ENCODE measurements around the gene ASGR1.
A peak's percentile ranks its signal among the peaks of the same experiment; 100 is the strongest.

ASGR1 gene

DNA sequence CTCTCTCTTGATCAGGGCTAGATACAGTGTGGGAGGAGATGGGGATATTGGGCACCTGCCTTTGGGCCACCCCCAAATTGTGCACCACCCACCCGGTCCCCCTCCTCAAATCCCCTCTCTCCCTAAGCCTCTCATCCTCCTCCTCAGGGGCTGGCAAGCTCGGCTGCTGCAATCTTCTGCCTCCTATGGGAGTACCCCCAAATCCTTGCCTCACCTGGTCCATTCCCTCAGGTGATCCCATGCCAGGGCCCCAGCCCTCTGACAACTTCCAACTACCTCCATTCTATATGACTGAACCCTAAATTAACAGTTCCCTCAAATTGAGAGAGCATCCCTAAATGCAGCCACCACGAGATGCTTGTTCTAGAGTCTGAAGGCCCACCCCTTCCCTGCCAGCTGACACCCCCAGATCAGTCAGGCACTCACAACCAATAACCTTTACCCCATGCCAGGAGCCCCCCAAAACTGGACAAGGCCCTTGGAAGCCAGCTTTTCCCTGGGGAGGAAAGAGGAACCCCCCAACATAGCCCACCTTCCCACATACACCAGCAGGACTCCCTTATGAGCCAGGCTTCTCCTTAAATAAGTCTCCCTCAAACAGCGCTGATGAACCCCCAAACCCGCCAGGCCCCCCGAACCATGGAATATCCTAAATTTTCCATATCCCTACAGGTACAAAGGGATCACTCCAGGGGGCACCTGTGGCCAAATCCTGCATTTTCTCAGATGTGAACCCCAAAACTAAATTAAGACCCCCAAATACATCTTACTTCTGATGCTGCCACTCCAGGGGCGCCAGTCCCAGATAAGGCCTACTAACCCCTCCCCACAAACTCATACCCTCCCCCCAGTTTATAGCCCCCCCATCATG lies 37.3 kb upstream of the ASGR1 start:
- DNase-seq (ENCODE audit: low read depth), result no peak

DNA sequence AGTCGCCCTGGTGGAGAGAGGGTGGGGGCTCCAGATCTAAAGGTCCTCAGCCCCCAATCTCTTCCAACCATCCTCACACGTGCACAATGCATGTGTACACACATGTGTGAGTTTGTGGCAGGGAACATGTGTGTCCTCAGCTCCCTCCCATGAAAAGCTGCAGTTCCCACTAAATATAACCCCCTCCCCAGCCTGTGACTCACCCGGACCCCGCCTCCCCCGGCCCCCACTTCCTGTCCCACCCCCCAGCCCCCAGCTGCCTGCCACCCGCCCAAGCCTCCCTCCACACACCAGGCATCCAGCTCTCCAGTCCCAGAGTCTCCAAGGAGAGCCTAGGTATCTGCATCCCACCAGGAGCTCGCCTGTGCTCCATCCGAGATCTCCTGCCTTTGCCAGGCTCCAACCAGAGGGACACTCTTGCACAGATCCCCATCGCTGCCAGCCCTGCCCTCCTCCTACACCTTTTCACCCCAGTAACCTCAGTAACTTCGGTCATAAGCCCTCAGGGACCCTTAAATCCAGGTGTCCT lies 36.5 kb upstream of the ASGR1 start:
- no peak for DNase-seq (ENCODE audit: low read depth)

DNA sequence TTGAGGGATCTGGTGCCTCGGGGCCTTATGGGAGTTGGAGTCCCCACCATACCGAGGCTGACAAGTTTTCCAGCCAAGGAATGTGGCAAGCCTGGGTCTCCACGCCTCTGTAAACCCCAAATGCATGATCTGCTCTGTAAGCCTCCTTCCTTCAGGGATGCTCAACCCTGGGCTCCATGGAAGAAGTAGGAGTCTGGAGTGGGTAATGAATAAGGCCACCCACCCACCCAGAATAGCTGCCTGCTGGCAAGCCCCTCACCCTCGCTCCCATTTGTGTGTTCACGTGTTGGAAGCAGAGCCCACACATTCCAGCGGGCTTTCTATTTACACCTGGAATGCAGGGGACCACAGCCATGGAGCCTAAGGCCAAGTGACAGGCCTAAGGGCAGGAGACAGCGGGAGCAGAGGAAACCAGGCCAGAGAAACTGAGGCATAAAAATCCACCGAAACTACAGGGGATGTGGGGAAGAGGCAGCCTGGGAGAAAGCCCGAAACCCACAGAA lies 36.0 kb upstream of the ASGR1 start:
- no peak for DNase-seq (ENCODE audit: low read depth)

DNA sequence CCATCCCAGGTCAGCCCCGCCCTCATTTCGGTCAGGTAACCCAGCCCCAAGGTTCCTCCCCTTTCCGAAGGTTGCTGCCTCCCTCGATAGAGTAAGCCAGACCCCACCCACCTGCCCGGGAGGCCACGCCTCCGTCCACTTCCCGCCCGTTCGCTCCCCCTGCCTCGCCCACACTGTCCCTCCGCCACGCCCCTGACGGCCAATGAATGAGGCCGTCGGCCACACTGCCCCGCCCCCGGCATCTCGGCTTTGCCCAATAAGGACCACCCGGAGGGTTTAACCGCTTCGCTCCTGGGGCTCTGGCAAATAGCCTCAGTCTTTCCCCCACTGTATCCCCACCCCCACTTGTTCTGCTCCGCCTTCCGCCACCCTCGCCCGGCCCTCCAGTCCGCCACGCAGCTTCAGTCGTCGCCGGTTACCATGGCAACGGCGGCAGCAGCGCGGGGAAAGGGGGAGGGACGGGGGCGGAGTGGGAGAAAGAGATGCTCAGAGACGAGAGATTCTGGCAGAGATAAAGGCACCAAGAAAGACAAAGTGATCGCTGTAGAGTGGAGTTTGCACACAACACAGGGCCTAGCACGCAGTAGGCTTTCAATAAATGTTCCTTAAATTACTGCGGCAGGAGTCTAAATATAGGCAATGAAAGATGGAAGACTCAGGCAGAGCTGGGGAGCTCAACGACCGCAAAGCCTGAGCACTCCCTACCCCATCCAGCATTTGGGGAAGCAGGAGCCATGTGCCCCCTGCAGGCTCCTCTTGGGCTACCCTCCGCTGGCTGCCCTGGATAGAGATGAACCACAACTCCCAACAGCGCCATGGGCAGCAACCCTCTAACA lies 35.3 kb upstream of the ASGR1 start:
- peak; percentile 96 for DNase-seq (ENCODE audit: low read depth)

DNA sequence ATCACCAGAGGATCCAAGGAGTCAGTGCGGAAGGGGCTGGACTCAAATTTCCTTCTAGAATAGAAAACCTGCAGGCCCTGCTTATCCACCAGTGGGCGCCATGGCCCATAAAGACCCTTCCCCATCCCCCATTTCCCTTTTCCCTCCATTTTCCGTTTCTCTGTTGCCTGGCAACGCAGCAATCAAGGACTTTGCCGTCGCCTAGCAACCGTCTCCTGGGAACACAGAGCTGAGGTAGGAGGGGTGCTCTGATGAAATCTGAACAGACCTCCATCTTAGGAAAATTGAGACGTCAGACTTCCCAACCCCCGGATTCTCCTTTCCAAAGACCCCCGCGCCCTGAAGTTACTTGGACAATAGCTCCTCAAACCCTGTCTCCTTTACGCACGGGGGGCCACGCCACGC lies 34.7 kb upstream of the ASGR1 start:
- DNase-seq (ENCODE audit: low read depth), result peak; percentile 86

DNA sequence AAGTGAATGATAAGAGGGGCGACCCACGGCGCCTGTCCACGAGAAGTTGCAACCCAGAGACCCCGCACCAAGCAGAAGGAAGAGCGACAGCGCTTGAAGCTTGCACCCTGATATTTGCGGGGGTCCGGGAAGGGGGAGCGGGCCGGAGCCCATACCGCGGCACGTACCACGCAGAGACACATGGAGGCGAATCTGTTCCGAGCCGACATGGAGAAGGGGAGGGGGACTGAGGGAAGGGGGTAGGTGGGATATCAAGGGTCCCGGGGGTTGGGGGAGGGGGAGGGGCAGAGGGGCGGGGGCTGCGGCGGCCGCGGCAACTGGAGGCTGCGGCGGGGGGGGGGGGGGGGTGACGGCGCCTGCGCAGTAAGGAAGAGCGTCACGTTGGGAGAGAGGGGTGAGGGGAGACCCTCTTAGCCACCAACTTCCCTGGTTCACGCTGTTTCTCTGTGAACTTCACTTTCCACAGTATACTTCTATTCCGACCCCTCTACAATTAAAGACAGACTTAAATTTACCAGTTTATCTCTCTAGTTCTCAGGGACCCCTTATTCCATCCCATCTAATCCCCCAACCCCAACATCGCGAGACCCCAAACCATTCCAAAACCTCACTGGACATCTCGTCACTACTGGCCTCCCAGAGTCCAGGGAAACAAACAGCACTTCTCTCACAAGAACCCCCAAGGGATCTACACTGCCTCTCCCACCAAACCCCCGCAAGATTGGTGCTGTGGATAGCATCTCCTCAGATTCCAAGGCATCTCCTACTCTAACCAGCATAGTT lies 32.5 kb upstream of the ASGR1 start:
- no peak for DNase-seq (ENCODE audit: low read depth)

DNA sequence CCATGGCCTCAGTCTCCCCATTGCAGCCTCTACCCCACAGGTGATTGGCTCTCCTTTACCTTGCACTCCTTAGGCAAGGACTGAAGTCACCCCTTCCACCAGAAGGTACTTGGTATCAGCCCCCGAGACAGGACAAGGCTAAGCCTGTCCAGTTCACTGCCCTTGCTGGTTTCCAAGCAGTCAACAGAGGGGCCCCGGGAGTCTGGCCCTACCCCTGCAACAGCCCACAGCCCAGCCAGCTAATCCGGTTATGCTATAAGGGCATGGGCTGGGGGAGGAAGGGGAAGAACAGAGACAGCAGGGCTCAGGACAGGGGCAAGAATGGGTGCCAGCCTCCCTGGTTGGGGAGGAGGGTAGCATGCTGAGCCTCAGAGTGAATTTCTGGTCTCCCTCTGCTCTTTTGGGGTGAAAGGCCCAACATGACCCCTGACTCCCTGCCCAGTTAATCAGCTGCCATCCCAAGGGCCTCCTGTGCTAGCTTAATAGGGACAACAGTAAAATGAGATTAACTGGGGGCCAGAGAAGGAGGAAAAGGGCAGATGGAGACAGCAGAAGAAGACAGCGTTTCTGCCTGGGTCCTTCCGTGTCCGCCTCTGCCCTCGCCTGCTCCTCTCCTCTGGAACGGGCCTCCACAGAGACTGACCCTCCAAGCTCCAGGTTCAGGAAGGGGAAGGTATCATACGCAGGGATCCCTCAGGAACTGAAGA lies 29.7 kb upstream of the ASGR1 start:
- DNase-seq (ENCODE audit: low read depth), result no peak

DNA sequence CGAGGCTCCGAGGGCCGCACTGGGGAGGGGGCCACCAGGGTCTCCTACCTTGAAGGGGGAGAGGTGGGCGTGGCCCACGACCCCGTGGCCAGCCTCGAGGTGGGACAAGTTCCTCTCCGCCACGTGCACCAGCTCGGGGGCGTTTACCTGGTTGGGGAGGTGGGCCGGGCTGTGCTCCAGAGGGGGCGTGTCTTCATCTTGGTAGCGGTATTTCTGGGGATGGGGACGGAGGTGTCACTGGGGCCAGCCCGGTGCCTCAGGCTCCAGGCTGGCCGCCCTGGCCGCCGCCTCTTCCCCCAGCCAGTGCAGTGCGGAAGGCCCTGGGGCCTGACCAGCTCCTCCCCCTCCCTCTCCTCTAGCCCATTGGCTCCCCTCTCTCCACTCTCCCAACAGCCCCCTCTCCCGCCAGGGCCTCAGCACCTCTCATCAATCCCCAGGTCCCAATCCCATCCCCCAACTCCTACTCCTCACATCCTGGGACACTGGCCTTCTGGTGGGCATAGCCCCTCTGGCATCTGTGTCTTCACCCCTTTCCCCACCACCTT lies 28.9 kb upstream of the ASGR1 start:
- no peak for DNase-seq (ENCODE audit: low read depth)

DNA sequence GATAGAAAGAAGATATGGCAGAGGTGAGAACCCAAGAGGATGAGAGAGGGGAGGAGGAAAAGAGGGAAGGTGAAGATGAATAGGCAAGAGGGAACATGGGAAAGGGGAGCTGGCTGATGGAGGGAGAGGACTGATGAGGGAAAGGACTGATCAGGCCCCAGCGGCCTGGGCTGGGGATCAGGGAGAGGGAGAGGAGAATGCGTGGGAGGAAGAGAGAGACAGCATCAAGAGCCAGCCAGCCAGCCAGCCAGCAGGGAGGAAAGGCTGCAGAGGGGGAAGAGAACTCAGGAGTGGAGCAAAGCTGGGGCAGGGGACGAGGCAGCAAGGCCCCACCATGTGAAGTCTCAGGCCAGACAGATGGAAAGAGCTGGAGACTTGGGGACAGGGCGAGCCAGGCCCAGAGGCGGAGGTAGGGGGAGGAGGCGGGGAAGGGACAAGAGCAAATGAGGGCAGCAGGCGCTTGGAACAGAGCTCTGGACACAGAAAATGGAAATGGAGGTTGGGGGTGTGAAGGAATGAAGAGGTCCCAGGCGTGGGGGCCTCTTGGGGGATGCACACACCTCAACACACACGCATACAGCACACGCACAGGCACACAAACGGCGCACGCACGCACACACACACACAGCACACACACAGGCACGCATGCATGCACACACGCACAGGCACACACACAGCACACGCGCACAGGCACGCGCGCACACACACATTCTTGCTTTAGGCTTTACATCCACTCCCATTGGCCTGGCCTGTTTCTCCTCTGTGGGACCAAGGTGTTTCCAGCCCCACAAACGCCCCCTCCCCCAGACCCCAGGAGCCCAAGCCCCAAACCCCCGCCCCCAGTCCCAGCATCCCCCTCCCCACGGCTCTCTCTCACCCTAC lies 28.2 kb upstream of the ASGR1 start:
- no peak for DNase-seq (ENCODE audit: low read depth)

DNA sequence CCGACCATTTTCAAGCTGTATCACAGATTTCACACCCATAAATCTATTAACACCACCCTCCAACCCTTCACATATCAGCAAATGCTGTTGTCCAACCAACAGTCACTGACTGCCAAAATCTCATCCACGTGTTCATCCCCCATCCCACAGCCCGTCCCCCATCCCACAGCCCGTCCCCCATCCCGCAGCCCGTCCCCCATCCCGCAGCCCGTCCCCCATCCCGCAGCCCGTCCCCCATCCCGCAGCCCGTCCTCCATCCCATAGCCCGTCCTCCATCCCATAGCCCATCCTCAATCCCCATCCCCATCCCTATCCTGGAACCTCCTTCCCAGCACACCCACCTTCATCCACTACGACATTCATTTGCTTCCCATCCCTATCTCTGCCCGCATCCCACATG lies 26.4 kb upstream of the ASGR1 start:
- no peak for DNase-seq (ENCODE audit: low read depth)

DNA sequence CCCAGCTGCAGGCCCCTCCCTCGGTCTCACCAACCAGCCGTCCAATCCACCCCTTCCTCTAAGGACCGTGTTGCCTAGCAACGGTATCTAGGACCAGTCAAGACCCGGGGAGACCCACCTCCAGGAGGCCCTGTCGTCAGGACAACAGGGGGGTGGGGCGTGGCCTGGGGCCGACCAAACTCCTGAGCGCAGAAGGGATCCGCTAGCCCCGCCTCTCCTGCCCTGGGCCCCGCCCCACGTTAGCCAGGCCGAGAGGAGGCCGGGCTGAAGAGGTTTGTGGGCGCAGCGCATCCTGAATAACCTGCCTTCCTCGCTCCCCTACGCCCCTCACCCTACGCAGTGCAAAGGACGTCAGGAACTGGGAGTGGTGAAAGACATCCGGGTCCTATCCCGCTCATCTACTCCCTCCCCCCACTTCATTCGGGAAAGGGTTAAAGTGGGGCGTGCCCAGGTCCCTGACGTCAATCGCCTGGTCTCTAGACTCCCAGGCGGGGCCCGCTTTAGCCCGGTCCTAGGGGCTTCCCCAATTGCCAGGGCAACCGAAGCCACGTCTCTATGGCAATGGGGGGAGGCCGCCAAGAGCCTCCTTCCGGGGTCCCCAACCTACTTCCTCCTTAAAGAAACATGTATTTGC lies 25.8 kb upstream of the ASGR1 start:
- peak; percentile 74 for DNase-seq (ENCODE audit: low read depth)

DNA sequence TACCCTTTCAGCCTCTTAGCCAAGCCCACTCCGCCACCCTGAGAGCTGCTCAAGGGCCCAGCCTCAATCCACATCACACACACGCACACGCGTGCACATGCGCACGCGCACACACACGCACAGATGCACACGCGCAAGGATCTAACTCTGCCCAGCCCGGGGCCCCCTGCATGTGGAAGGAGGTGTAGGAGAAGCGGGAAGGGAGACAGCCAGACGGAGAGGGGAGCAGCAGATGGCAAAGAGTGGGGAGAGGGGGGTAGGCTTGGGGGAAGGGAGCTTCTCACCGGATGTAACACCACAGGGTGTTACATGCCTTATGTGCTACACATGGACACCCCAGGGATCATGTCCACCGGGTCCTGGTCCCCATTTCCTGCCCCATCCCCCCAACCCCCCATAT lies 25.2 kb upstream of the ASGR1 start:
- no peak for DNase-seq (ENCODE audit: low read depth)

DNA sequence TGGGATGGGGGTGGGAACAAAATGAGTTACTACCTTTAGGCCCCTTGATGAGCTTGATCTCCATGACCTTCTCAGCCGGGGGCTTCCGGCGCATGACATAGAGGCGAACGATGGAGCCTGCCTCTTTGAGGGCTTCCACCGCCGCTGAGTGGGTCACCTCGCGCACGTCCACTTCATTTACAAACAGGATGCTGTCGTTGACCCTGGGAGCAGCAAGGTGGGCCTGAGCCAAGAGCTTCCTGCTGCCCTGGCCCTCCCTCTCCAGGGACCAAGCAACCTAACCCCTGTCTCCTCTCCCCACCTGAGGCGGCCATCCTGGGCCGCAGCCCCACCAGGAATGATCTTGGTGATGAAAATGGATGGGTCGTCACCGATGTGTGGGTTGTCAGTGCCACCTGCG lies 24.2 kb upstream of the ASGR1 start:
- DNase-seq (ENCODE audit: low read depth), result no peak

DNA sequence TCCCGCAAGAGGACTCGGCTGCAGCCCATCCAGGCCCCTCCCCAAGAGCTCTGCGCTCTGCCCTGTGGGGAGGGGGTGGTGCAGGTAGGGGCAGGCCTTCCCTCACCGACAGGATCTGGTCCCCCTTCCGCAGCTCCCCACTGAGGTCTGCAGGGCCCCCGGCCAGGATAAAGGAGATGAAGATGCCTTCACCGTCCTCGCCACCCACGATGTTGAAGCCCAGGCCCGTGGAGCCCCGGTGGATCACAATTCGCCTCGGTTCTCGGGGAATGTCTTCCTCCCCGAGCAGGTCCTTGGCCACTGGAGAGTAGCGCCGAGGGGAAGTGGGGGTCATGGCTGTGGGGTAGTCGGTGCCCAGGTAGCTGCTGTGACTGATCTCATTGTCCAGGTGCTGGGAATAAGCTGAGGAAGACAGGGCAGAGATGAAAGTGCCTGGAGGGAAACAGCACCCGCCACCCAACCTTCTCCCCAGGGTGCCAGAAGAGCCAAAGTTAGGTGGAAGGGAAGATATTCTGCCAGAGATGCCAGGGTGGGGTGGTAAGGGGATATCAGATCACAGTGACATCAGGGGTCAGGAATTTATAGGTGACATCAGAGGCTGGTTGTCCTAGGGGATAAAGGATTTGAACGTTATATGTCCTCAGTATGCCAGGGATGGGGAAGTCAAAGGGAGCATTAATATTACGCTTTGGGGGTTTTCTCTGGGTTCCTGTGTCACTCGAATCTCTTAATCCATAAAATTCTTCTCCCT lies 17.7 kb upstream of the ASGR1 start:
- DNase-seq (ENCODE audit: low read depth), result no peak

DNA sequence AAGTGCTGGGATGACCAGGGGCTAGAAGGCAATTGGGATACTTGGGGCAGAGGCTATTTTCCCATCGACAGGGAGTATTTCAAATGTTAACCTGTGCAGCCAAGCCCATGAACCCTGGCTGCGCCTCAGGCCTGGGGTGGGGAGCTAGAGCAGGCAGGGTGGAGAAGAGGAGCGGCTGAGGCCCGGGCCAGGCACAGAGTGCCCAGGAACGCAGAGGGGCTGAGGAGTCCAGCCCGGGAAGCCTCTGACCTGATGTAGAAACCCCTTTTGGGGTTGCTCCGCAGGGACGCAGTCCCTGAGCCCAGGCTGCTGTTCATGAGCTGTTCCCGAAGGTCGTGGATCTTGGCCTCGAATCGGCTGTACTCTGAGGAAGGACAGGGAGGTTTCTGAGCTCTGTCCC lies 16.8 kb upstream of the ASGR1 start:
- DNase-seq (ENCODE audit: low read depth), result no peak

DNA sequence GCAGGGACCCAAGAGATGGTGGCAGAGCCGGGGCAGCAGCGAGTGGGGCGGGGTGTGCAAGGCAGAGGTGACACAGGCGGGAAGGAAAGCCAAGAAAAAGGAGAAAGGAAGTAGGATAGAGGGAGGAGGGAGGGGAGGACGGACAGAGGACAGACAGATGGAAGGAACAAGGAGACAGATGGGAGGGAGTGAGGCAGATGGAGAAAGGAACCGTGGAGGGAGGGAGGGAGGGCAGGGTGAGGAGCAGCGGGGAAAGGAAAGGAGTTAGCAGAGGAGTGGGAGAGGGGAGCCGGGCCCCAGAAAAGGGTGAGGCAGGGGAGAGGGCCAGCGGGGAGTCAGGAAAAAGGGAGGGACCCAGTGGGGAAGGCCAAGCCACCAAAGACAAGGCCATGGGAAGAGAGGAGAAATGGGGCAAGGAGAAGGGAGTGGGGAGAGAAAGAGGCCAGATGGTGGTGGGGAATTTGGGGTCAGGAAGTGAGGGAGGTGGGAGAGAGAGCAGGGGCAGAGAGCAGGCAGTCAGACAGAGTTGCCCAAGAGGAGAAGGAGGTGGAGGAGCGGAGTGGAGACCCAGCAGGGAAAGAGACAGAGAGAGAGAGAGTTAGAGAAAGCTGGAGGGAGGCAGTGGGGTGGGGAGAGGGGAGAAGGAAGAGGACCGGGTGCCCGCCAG lies 13.2 kb upstream of the ASGR1 start:
- DNase-seq (ENCODE audit: low read depth), result no peak

DNA sequence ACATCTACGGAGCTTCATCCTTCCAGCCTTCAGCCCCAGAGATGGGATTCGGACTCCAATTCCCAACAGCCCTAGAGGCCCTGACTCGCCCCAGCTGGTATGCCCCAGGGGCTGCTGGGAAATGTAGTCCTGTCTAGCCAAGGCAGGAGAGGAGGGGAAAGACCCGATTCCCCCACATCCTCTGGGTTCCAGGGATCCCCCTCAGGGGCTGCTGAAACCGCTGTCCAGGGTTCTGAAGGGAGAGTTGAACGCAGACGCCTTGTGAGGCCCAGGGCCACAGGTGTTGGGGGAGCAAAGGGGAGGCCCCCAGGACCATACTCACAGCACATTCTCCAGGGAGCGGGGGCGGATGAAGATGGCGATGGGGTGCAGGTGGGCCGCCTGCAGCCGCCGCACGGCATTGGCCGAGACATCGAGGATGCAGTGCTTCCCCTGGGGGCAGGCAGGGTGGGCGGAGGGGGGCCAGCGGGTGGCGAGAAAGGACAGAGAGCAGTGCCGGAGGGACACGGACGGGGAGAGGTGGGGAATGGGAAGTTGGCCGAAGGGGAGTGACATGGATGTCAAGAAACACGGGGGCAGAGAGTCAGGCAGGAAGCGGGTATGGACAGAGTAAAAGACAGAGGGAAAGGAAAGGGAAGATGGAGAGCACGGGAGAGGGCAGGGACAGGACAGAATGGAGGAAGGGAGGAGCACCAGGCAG lies 12.6 kb upstream of the ASGR1 start:
- no peak for DNase-seq (ENCODE audit: low read depth)

DNA sequence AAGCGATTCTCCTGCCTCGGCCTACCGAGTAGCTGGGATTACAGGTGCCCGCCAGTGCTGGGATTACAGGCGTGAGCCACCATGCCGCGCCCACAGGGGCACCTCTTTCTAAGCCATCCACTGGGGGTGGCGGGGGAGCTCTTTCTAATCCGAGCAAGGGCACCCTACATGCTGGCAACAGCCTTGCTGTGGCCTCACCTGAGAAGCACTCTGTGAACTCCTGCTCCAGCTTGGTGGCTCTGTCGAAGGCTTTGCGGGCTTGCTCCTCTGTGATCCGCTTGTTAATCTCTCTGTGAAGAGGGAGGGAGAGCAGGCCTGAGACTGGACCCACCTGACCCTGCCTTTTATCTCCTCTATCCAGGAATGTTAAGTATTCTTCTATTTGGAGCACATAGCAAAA lies 11.9 kb upstream of the ASGR1 start:
- no peak for DNase-seq (ENCODE audit: low read depth)

Measured in fibroblast of the conjunctiva (primary cell).